B cell (primary cell): ENCODE data around the gene WNK2. TPM values are rescaled to one million over a fixed set of nuclear protein-coding genes. Genes with fewer than 3 reads are reported as not detected.

Experiments used
- ATAC-seq: fragments of 200-7000 bp; cut with Tn5 transposase; one replicate; pipeline ENCODE4 v1.10.0; 2021; ENCODE audit warnings: low read depth, mild to moderate bottlenecking, moderate number of reproducible peaks, moderate library complexity
- CTCF ChIA-PET: fragments of 350-600 bp; sonication (Branson Sonifier 250); formaldehyde crosslinking; loops from one replicate; lab custom pipeline; 2021; ENCODE audit warnings: antibody characterized with exemption, inconsistent platforms; lab: Charles Lee
- POLR2A ChIA-PET: fragments of 350-600 bp; sonication (Branson Sonifier 250); formaldehyde crosslinking; loops from one replicate; lab custom pipeline; 2021; ENCODE audit warnings: antibody characterized with exemption; lab: Charles Lee
- DNase-seq: peaks from one replicate; pipeline ENCODE4 v3.0.0; 2013
- H2AFZ ChIP-seq: 2 replicates; pipeline ENCODE4 v1.6.1; 2012; ENCODE audit warnings: mild to moderate bottlenecking, low read depth, low read length; ENCODE audit not compliant: insufficient read depth, poor library complexity, severe bottlenecking
- H3K27ac ChIP-seq, 2 donors: 1 replicate in 1 of 2; 2 replicates in 1 of 2; pipeline ENCODE4 v1.5.1; 2012 to 2013; ENCODE audit warnings: low read length in 2 of 2, mild to moderate bottlenecking in 2 of 2, moderate library complexity in 1 of 2
- H3K27me3 ChIP-seq, 4 experiments: fragments of 200-600 bp in 1 of 4; sonication (generic) in 1 of 4; replicated peaks in 1 of 4; 1 replicate in 2 of 4; 2 replicates in 2 of 4; pipeline versions ENCODE4 v1.6.1 to v1.7.0; 2013 to 2016; ENCODE audit warnings: low read length in 3 of 4, mild to moderate bottlenecking in 2 of 4, mixed read lengths in 1 of 4, moderate library complexity in 1 of 4; ENCODE audit not compliant: insufficient read depth in 4 of 4, control insufficient read depth in 3 of 4; ENCODE audit errors: control extremely low read depth in 1 of 4
- H3K36me3 ChIP-seq, 2 experiments: replicated peaks in 1 of 2; 1 replicate in 1 of 2; 2 replicates in 1 of 2; pipeline versions ENCODE4 v1.6.1 to v1.7.1; 2013; ENCODE audit warnings: low read length in 1 of 2; ENCODE audit not compliant: insufficient read depth in 2 of 2, control insufficient read depth in 1 of 2; ENCODE audit errors: control extremely low read depth in 1 of 2, extremely low read depth in 1 of 2
- H3K4me1 ChIP-seq, 2 donors: fragments of 200-600 bp in 1 of 2; sonication (generic) in 1 of 2; 1 replicate in 1 of 2; 2 replicates in 1 of 2; pipeline versions ENCODE4 v1.5.1 to v1.6.1; 2013 to 2017; ENCODE audit warnings: low read length in 2 of 2; ENCODE audit not compliant: control insufficient read depth in 2 of 2, insufficient read depth in 2 of 2
- H3K4me2 ChIP-seq: replicated peaks from 2 replicates; pipeline ENCODE3; 2012; ENCODE audit warnings: mild to moderate bottlenecking, low read depth, low read length; ENCODE audit not compliant: poor library complexity, severe bottlenecking
- H3K4me3 ChIP-seq, 5 experiments: fragments of 200-600 bp in 1 of 5; sonication (generic) in 1 of 5; 1 replicate in 3 of 5; 2 replicates in 2 of 5; pipeline versions ENCODE4 v1.5.1 to v1.7.0; 2011 to 2016; ENCODE audit warnings: low read length in 4 of 5, mild to moderate bottlenecking in 4 of 5, low read depth in 2 of 5, control low read depth in 1 of 5, moderate library complexity in 1 of 5; ENCODE audit not compliant: insufficient read depth in 1 of 5; ENCODE audit errors: control extremely low read depth in 1 of 5, extremely low read depth in 1 of 5
- H3K79me2 ChIP-seq: fragments of 200-600 bp; sonication (generic); one replicate; pipeline ENCODE4 v1.6.0; 2016; ENCODE audit warnings: low read length; ENCODE audit not compliant: control insufficient read depth, insufficient read depth
- H3K9ac ChIP-seq: fragments of 200-600 bp; sonication (generic); 2 replicates; pipeline ENCODE4 v1.6.1; 2017; ENCODE audit warnings: mild to moderate bottlenecking, low read length, moderate library complexity
- H3K9me3 ChIP-seq, 3 donors: one replicate each; pipeline versions ENCODE4 v1.6.1 to v1.7.1; 2013; ENCODE audit warnings: low read length in 2 of 3; ENCODE audit not compliant: control insufficient read depth in 2 of 3, insufficient read depth in 1 of 3; ENCODE audit errors: control extremely low read depth in 1 of 3
- H4K20me1 ChIP-seq: 2 replicates; pipeline ENCODE4 v1.6.0; 2012; ENCODE audit warnings: mild to moderate bottlenecking, low read length; ENCODE audit not compliant: insufficient read depth, control insufficient read depth, poor library complexity, severe bottlenecking
- H3K27ac Mint-ChIP-seq: one replicate; pipeline ENCODE4 v1.8.0; 2021; ENCODE audit warnings: mixed read lengths
- H3K27me3 Mint-ChIP-seq: one replicate; pipeline ENCODE4 v1.8.0; 2021; ENCODE audit warnings: mixed read lengths
- H3K4me1 Mint-ChIP-seq: one replicate; pipeline ENCODE4 v1.8.0; 2021; ENCODE audit warnings: mixed read lengths
- H3K4me3 Mint-ChIP-seq: one replicate; pipeline ENCODE4 v1.8.0; 2021; ENCODE audit warnings: mixed read lengths
- H3K9me3 Mint-ChIP-seq: one replicate; pipeline ENCODE4 v1.8.0; 2022; ENCODE audit warnings: mixed read lengths; ENCODE audit not compliant: insufficient read depth
- CTCF ChIP-seq: fragments of 200-600 bp; IDR thresholded peaks from one replicate; pipeline ENCODE4 v1.8.0; 2022; ENCODE audit warnings: antibody characterized with exemption, mild to moderate bottlenecking
- EZH2 ChIP-seq: IDR thresholded peaks from 2 replicates; pipeline ENCODE4 v1.6.1; 2012; ENCODE audit warnings: borderline replicate concordance, low read depth, mild to moderate bottlenecking, moderate library complexity, low read length; ENCODE audit not compliant: insufficient read depth, poor library complexity, severe bottlenecking
- WGBS: methylation state at CpG from one replicate; pipeline ENCODE4 v1.1.5; 2013; ENCODE audit warnings: missing lambda C conversion rate; ENCODE audit not compliant: insufficient coverage; 5-methylcytosine and 5-hydroxymethylcytosine counted together
- intact Hi-C: fragments of 100-400 bp; cut with micrococcal nuclease; formaldehyde crosslinking; loops from one replicate; pipeline ENCODE4 v1.10.0; 2022
- polyA plus RNA-seq: library from polyadenylated mRNA; depleted of rRNA; stranded (reverse); fragments of >200 nt; gene quantifications from 2 replicates; pipeline ENCODE4 v1.2.3, GENCODE V29; 2012
- total RNA-seq, 2 donors: library from RNA; stranded (reverse); fragments of 120-200 nt in 1 of 2; gene quantifications; 1 replicate in 1 of 2; 2 replicates in 1 of 2; pipeline versions ENCODE4 v1.2.3 to v1.2.4, GENCODE V29; 2013 to 2022

The WNK2 gene
- total and polyA plus RNA-seq, 2 donors (not counting 1 experiment from before 2014, with no cell fraction given) = 0.49 TPM; not detected in 1

GRCh38 chr9:93156475-93157008, 27.4 kb upstream of the WNK2 start:
- H4K20me1 ChIP-seq = no peaks in the 10 kb centered on the region
- DNase-seq (no peak), ATAC-seq (no peak)
- TF ChIP-seq EZH2 = no peak
- TF ChIP-seq CTCF = no peak
- H3K9ac ChIP-seq = no peak overlapping the region
- no peak overlapping the region for H3K4me3 Mint-ChIP-seq
- H3K4me2 ChIP-seq = no peak overlapping the region
- H3K4me1 ChIP-seq = peaks cover 4 to 6% of the 10 kb centered on the region in 2 donors
- H3K4me3 ChIP-seq = no peak overlapping the region
- intact Hi-C loops = no loop called here
- H3K27me3 ChIP-seq = peaks cover 0 to 3% (median 0%) of the 10 kb centered on the region in 4 experiments
- no peak overlapping the region for H3K27ac ChIP-seq
- no peak overlapping the region for H2AFZ ChIP-seq
- WGBS = 74% methylated on average over 7 of the region's 11 CpGs
- H3K36me3 ChIP-seq = no peaks in the 10 kb centered on the region
- no peaks in the 10 kb centered on the region for H3K27me3 Mint-ChIP-seq
- H3K9me3 Mint-ChIP-seq = no peaks in the 10 kb centered on the region
- peaks cover 4% of the 10 kb centered on the region for H3K4me1 Mint-ChIP-seq
- POLR2A ChIA-PET = no interaction called here
- no peaks in the 10 kb centered on the region for H3K79me2 ChIP-seq
- H3K9me3 ChIP-seq = peaks cover 0 to 5% (median 0%) of the 10 kb centered on the region in 3 donors
- CTCF ChIA-PET = interaction anchor here (3.5 kb wide), 1 partner anchor 146 kb away, joined by 20 read pairs; no protein-coding TSS in a partner anchor
- H3K27ac Mint-ChIP-seq = no peak overlapping the region
